ENCODE data around the gene NHS. TPM values are rescaled to one million over a fixed set of nuclear protein-coding genes. Genes with fewer than 3 reads are reported as not detected.
A peak's percentile ranks its signal among the peaks of the same experiment; 100 is the strongest.

NHS gene
- total RNA-seq, 1 donor from 2014 or later, result 6.6 TPM

GRCh38 chrX:17644001-17644400 lies 269.0 kb downstream of the NHS start:
- Histone ChIP-seq H3K4me3 (ENCODE audit: insufficient read depth, low read depth, low read length) (no peak overlapping the region), H3K27me3 (ENCODE audit: insufficient read depth, low read length) (no peaks in the 10 kb centered on the region), H3K27ac (ENCODE audit: low read depth, low read length) (no peak overlapping the region), H2AFZ (ENCODE audit: low read depth, low read length) (no peak overlapping the region), H3K4me2 (ENCODE audit: low read length) (no peak overlapping the region), H3K9ac (ENCODE audit: low read length) (no peak overlapping the region), H3K79me2 (ENCODE audit: insufficient read depth, low read length) (no peaks in the 10 kb centered on the region), H3K9me3 (ENCODE audit: insufficient read depth, low read depth, low read length) (no peaks in the 10 kb centered on the region), H4K20me1 (ENCODE audit: insufficient read depth, low read length) (peaks cover 4% of the 10 kb centered on the region), H3K36me3 (ENCODE audit: insufficient read depth, low read length) (no peaks in the 10 kb centered on the region), H3K4me1 (ENCODE audit: insufficient read depth, low read length) (no peaks in the 10 kb centered on the region)
- no peaks in the 10 kb centered on the region for H3K36me3 Mint-ChIP-seq (ENCODE audit: low read depth, unreplicated experiment)
- peaks cover 3% of the 10 kb centered on the region for H3K27me3 Mint-ChIP-seq (ENCODE audit: low read depth, unreplicated experiment)
- DNase-seq (ENCODE audit: low read depth) (no peak), FAIRE-seq (no peak)
- peaks cover 5% of the 10 kb centered on the region for H3K4me1 Mint-ChIP-seq (ENCODE audit: low read depth, unreplicated experiment)
- no peak overlapping the region for H3K27ac Mint-ChIP-seq (ENCODE audit: unreplicated experiment)
- no peaks in the 10 kb centered on the region for H3K9me3 Mint-ChIP-seq (ENCODE audit: unreplicated experiment)
- TF ChIP-seq CTCF (IDR thresholded peaks at IDR 0.05; ENCODE audit: insufficient read depth, low read depth, low read length) (no peak), EZH2 (IDR thresholded peaks at IDR 0.05; ENCODE audit: insufficient read depth, low read length) (no peak)
- H3K4me3 Mint-ChIP-seq (ENCODE audit: unreplicated experiment), result no peak overlapping the region

GRCh38 chrX:17654116-17654515 lies 279.1 kb downstream of the NHS start:
- Mint-ChIP-seq H3K4me1 (ENCODE audit: low read depth, unreplicated experiment) (peaks cover 2% of the 10 kb centered on the region), H3K27me3 (ENCODE audit: low read depth, unreplicated experiment) (peaks cover 10% of the 10 kb centered on the region), H3K27ac (ENCODE audit: unreplicated experiment) (no peak overlapping the region), H3K9me3 (ENCODE audit: unreplicated experiment) (no peaks in the 10 kb centered on the region), H3K36me3 (ENCODE audit: low read depth, unreplicated experiment) (no peaks in the 10 kb centered on the region), H3K4me3 (ENCODE audit: unreplicated experiment) (no peak overlapping the region)
- FAIRE-seq, result no peak
- no peak for TF ChIP-seq EZH2 (IDR thresholded peaks at IDR 0.05; ENCODE audit: insufficient read depth, low read length)
- TF ChIP-seq CTCF (IDR thresholded peaks at IDR 0.05; ENCODE audit: insufficient read depth, low read depth, low read length), result no peak
- H3K9me3 ChIP-seq (ENCODE audit: insufficient read depth, low read depth, low read length), result no peaks in the 10 kb centered on the region
- H3K36me3 ChIP-seq (ENCODE audit: insufficient read depth, low read length), result no peaks in the 10 kb centered on the region
- no peak overlapping the region for H3K27ac ChIP-seq (ENCODE audit: low read depth, low read length)
- H3K4me3 ChIP-seq (ENCODE audit: insufficient read depth, low read depth, low read length), result no peak overlapping the region
- peaks cover 4% of the 10 kb centered on the region for H3K79me2 ChIP-seq (ENCODE audit: insufficient read depth, low read length)
- no peaks in the 10 kb centered on the region for H3K27me3 ChIP-seq (ENCODE audit: insufficient read depth, low read length)
- no peak overlapping the region for H3K9ac ChIP-seq (ENCODE audit: low read length)
- peaks cover 3% of the 10 kb centered on the region for H3K4me1 ChIP-seq (ENCODE audit: insufficient read depth, low read length)
- peaks cover 29% of the 10 kb centered on the region for H4K20me1 ChIP-seq (ENCODE audit: insufficient read depth, low read length)
- no peak overlapping the region for H2AFZ ChIP-seq (ENCODE audit: low read depth, low read length)
- no peak for DNase-seq (ENCODE audit: low read depth)
- H3K4me2 ChIP-seq (ENCODE audit: low read length), result no peak overlapping the region

- H3K9me3 ChIP-seq (ENCODE audit: insufficient read depth, low read depth, low read length), result no peaks in the 10 kb centered on the region
These were observed 280.4 kb downstream of the NHS start for GRCh38 chrX:17655211-17656034.

More at GRCh38 chrX:17655211-17656034, 280.4 kb downstream of the NHS start:
- Histone ChIP-seq H3K4me1 (ENCODE audit: insufficient read depth, low read length) (peaks cover 3% of the 10 kb centered on the region), H3K27ac (ENCODE audit: low read depth, low read length) (no peak overlapping the region), H3K36me3 (ENCODE audit: insufficient read depth, low read length) (no peaks in the 10 kb centered on the region), H3K4me2 (ENCODE audit: low read length) (peak overlapping the region; percentile 84), H3K79me2 (ENCODE audit: insufficient read depth, low read length) (peaks cover 4% of the 10 kb centered on the region), H3K4me3 (ENCODE audit: insufficient read depth, low read depth, low read length) (peak overlapping the region; percentile 44), H3K27me3 (ENCODE audit: insufficient read depth, low read length) (no peaks in the 10 kb centered on the region), H2AFZ (ENCODE audit: low read depth, low read length) (peak overlapping the region; percentile 18), H3K9ac (ENCODE audit: low read length) (no peak overlapping the region), H4K20me1 (ENCODE audit: insufficient read depth, low read length) (peaks cover 30% of the 10 kb centered on the region)
- H3K4me1 Mint-ChIP-seq (ENCODE audit: low read depth, unreplicated experiment), result peaks cover 2% of the 10 kb centered on the region
- TF ChIP-seq EZH2 (IDR thresholded peaks at IDR 0.05; ENCODE audit: insufficient read depth, low read length) (no peak), CTCF (IDR thresholded peaks at IDR 0.05; ENCODE audit: insufficient read depth, low read depth, low read length) (no peak)
- H3K36me3 Mint-ChIP-seq (ENCODE audit: low read depth, unreplicated experiment), result no peaks in the 10 kb centered on the region
- H3K27me3 Mint-ChIP-seq (ENCODE audit: low read depth, unreplicated experiment), result peaks cover 15% of the 10 kb centered on the region
- H3K27ac Mint-ChIP-seq (ENCODE audit: unreplicated experiment), result no peak overlapping the region
- no peaks in the 10 kb centered on the region for H3K9me3 Mint-ChIP-seq (ENCODE audit: unreplicated experiment)
- peak; percentile 23 for FAIRE-seq
- DNase-seq (ENCODE audit: low read depth), result peak; percentile 22
- H3K4me3 Mint-ChIP-seq (ENCODE audit: unreplicated experiment), result peak overlapping the region; percentile 86
